SK-MEL-5 (cell line): ENCODE results near the gene COMMD1. TPM values are rescaled to one million over a fixed set of nuclear protein-coding genes. Genes with fewer than 3 reads are reported as not detected.
"Not testable (repeated sequence)": the region's sequence is repeated elsewhere in the genome, so short reads cannot be mapped to it uniquely, and the experiment has no call there.

Source experiments
- DNase-seq: peaks from one replicate; pipeline ENCODE4 v3.0.0-alpha.2; 2016; ENCODE audit warnings: low read depth, low spot score
- in situ Hi-C: cut with HindIII; loops from 2 replicates; pipeline ENCODE4 v1.10.0; 2016; ENCODE audit warnings: low sequenced_read_pairs, high pct_unique_total_duplicates, low pct_unique_long_range_greater_than_20kb
- total RNA-seq: library from RNA; depleted of rRNA; stranded (reverse); fragments of >200 nt; shearing (Covaris generic); gene quantifications from 2 replicates; pipeline ENCODE4 v1.2.3, GENCODE V29; 2014

COMMD1 gene
- total RNA-seq, 1 experiment from 2014 or later: 51.2 TPM

GRCh38 chr2:62089658-62090057 is 184.2 kb downstream of the COMMD1 start:
- no peak for DNase-seq
- in situ Hi-C loops: no loop called here

DNA sequence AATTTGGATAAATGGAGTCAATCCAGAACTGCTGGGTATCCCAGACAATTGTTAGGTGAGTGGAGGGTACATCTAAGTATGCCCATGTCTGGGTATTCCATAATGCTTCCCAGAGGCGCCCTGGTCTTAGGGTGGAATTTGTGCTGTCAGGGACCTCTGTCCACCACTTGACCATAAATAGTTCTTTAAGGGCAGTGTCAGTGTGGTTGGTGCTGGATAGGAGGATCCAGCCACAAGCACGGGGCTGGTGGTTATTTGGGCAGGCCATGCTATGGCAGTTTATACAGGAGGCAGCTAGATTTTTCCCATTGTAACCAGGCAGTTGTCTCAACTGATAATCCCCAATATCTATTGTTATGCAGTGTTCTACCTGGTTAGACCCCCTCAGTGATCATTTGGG is 186.0 kb downstream of the COMMD1 start:
- in situ Hi-C loops: no loop called here
- no peak for DNase-seq

DNA sequence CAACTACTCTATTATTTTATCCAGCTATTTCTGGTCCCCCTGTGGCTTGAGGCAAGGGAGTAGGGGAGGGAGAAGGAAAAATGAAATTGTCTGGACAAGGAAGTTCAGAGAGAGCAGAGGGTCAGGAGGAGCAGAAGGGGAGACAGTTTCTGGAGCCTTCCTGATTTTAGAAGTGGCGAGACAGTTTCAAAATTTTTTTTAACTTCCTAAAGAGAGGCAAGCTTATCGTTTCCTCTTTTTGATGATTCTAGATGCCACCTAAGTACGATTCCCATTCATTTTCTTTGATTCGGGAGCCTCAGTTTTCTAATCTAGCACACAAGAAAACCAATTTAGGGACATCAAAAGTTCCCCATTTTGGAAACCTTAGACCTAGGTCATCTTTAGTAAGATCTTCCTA is 193.6 kb downstream of the COMMD1 start:
- DNase-seq: no peak
- in situ Hi-C loops: no loop called here

DNA sequence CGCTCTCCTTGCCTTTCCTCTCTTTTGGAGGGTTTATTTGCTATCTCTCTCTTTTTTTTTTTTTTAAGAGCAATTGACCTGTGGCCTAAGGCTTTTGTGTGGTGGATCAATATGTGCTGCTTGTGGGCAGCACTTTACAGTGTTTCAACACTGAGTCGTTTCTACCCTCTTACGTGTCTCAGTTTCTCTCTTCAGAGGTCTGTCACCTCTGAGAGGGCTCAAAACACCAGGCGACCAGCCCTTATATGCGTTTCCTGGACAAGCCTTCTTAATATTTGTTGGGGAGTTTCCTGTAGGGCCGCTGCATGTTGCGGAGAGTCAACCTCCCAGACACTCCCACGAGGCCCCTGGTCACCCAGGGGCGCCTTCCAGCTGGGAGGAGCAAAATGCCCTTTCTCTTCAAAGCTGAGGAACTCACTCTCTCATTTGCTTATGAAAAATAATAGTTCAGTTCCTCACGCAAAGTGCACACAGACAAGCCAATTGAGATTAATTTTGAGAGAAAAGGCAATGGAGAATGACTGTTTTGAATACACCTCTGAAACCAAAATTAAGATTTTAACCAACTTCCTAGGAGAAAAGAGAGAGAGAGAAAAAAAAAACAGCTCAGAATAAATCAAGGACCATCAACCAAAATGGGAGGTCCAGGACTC is 194.2 kb downstream of the COMMD1 start:
- DNase-seq: no peak
- in situ Hi-C loops: no loop called here

DNA sequence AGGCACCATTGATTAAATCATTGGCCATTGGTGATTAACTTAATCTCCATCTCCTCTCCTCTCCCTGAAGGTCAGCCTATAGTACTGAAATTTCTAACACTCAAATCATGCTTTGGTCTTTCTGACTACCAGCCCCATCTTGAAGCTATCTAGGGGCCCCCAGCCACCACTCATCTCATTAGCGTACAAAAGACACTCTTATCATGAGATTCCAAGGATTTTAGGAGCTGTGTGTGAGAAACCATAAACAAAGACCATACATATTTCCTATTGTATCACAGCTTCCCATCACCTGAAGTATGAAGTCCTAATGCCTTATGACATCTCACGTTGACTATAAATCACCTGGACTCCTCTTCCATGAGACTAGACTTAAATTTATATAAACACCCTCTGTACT is 196.4 kb downstream of the COMMD1 start:
- DNase-seq: no peak
- in situ Hi-C loops: no loop called here

DNA sequence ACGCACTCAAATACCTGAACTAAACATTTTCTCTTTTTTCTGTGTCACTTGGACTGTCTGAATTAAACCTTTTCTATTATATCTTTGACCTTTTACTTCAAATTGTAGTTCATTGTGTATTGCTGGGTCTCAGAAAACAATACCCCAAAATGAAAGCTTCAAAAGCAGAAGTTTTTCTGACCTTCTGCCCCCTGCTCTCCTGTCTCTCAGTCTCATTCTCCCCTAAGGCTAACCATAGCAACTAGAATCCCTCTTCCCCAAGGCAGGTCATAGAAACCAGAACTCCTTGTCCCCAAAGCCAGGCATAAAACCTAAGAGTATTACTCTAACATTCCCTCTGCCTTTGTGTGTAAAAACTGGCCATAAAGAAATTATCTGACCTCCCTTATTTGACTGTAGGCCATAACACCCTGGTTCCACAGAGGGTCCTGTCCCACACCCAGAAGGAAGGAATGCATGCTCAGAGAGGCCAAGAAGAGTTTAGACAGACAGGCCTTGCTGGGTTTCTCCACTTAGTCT is 197.0 kb downstream of the COMMD1 start:
- in situ Hi-C loops: no loop called here
- DNase-seq: no peak

GRCh38 chr2:62109554-62109953 is 204.1 kb downstream of the COMMD1 start:
- no peak for DNase-seq

GRCh38 chr2:62110415-62111025 is 205.0 kb downstream of the COMMD1 start:
- in situ Hi-C loops: no loop called here
- DNase-seq: no peak

More at GRCh38 chr2:62109554-62109953, 204.1 kb downstream of the COMMD1 start:
- in situ Hi-C loops: no loop called here

GRCh38 chr2:62112179-62112578 is 206.7 kb downstream of the COMMD1 start:
- in situ Hi-C loops: no loop called here
- DNase-seq: peak; percentile 89

DNA sequence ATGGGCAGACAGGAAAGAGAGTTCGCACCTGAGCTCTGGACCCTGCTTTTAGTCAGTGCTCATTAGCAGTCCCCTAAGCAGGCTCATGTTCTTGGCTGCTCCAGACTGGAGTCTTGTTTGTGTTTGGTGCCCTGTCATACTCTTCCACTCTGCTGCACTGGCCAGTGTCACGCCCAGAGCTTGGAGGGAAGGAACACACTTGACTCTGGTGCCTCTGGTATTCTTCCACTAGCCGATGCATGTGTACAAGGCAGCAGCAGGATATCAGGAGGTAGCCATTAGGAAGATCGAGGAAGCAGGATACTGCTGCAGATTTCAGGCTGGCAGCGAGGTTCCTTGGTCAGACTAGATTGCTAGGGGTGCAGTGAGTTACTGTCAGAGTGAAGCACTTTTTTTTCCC is 209.1 kb downstream of the COMMD1 start:
- DNase-seq: no peak

DNA sequence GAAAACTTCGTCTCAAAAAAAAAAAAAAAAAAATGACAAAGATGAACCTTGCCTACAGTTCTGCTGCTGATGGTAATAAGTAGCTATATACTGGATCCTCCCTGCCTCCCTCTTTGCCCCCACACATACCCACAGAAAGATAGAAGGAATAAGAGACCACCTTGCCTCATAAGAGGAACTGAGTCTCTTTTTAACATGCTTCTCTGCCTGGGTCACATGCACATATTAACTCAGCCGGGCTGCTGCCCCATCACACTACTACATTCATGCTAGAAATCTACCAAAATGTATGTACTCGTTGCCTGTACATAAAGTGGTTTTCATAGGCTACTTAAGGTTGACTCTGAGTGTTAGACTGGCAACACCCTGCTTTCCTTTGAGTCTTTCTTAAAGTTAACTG is 211.5 kb downstream of the COMMD1 start:
- DNase-seq: no peak
- in situ Hi-C loops: no loop called here

More for the DNA sequence above, 209.1 kb downstream of the COMMD1 start:
- in situ Hi-C loops: no loop called here

DNA sequence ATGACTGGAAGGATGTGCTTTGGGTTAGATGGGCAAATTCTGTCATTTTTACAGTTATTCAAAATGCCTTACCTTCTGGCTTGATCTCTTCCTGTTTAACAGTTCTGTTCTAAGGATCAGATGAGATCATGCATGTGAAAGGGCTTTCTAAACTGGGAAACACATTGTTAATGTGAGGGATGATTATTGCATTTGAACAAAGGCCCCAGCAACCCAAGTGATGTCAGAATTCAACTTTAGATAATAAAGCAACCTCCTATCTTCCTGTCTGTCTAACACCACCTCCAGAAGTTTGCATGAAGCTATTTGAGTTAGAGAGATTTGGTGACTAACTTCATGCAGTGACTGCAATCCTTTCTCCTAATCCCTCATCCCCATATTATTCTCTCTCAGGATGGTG is 212.7 kb downstream of the COMMD1 start:
- in situ Hi-C loops: no loop called here
- DNase-seq: peak; percentile 17

- in situ Hi-C loops: no loop called here
- no peak for DNase-seq
Observed at GRCh38 chr2:62119311-62119974, 214.0 kb downstream of the COMMD1 start.

DNA sequence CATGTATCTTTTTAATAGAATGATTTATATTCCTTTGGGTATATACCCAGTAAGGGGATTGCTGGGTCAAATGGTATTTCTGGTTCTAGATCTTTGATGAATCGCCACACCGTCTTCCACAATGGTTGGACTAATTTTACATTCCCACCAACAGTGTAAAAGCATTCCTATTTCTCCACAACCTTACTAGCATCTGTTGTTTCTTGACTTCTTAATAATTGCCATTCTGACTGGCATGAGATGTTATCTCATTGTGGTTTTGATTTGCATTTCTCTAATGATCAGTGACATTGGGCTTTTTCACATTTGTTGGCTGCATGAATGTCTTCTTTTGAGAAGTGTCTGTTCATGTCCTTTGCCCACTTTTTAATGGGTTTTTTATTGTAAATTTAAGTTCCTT is 220.8 kb downstream of the COMMD1 start:
- DNase-seq, in situ Hi-C loops: not testable (repeated sequence)

DNA sequence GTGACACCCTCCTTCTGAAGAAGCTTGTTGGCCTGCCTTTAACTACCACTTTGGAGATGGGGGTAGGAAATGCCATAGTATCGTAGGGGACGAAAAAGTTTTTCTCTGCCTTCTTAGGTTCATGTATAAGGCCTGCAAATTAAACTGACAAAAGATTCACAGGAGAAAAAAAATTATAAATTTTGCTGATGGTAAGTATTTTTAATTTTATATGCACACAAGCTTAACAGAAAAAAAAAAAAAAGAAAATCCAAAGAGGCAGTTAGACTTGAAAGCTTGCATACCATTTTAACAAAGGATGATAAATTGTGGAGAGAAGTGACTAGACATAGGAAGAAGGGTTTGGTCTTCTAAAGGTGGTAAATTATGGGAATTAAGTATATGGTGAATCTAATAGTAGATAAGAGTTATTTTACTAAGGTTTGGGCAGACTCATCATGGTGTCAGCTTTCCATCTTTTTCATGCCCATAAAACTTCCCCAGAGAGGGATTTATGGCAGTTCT is 227.9 kb downstream of the COMMD1 start:
- DNase-seq: no peak
- in situ Hi-C loops: no loop called here

DNA sequence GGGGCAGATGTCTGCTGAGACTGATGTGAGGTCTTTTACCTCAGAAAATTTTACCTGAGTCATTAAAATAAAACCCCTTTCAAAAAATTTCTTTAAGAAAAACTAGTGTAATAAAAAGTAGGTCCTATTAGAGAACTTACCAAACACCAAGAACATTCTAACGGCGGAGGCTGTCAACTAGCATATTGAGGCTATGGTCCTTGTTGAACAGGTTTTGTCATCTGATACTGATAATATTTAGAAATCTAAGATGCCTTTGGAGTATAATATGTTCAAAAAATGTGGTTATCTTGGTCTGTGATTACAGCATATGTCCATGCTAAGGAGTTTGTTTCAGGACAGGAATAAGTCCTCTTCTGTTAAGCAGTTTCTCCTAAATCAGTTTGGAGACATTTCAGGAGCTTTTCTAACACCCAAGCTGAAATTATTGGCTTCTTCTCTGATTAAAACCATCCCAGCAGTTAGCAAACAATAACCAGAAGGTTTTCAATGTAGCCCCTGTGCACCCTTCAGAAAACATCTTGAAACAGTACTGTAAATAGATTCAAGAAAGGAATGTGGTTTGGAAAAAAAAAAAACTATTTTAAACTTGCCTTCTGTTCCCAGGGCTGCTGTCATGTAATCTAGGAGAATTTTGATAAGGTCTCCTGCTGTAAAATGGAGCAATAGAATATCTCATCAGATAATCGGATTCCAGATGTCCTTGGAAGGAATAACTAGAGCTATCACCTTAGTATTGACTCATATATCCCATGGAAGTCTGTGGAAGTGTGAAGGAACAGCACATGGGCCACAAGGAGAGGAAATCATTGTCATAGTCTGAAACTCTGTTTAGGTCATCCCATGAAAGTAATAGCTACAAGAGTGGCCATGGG is 231.7 kb downstream of the COMMD1 start:
- in situ Hi-C loops: no loop called here
- no peak for DNase-seq

- in situ Hi-C loops: no loop called here
- DNase-seq: no peak
Observed at GRCh38 chr2:62140426-62141141, 235.1 kb downstream of the COMMD1 start.
